GM18520 (cell line): ENCODE results near the gene HS1BP3.
A peak's percentile ranks its signal among the peaks of the same experiment; 100 is the strongest.

Experiments used
- ATAC-seq: cut with Tn5 transposase; IDR thresholded peaks from one replicate; pipeline ENCODE4 v1.9.1; 2021; ENCODE audit not compliant: unreplicated experiment

Gene HS1BP3

GRCh38 chr2:20650877-20651730, at the start of gene HS1BP3:
Gene HS1BP3 (minus strand): TSS chr2:20651098. CDS start chr2:20651063, 35 bp downstream.
- ATAC-seq, result peak; percentile 95

DNA sequence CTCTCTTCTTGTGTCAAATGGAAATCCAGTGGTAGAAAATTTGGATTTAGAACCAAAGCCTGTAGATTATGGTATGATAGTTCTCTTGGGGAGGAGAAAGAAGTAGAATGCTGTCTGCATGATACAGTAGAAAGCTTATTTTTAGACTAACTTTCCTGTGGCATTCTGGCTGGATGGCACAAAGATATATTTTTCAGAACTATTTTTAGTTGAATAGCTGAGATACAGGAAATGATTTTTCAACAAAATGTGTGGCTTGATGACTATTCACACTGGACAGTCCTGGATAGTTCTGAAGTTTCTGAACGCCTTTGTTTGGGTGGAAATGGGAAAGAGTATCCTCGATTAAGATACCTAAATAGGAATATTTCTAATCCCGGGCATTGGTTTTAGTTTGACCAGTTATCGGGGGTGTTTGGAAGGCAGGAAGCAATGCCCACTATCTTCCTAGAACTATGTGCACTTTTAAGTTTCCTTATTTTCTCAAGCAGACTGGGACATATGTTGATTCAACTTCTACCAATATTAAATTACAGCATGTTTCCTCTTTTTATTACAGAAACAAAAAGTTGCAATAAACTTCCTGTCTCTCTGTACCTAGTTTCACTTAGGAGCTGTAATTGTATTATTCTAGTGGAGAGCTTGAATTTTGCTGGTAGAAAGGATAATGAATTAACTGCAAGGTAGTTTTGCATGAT, 48.2 kb upstream of the HS1BP3 start:
- no peak for ATAC-seq

- no peak for ATAC-seq
Observed at GRCh38 chr2:20697322-20697934, 46.5 kb upstream of the HS1BP3 start.

DNA sequence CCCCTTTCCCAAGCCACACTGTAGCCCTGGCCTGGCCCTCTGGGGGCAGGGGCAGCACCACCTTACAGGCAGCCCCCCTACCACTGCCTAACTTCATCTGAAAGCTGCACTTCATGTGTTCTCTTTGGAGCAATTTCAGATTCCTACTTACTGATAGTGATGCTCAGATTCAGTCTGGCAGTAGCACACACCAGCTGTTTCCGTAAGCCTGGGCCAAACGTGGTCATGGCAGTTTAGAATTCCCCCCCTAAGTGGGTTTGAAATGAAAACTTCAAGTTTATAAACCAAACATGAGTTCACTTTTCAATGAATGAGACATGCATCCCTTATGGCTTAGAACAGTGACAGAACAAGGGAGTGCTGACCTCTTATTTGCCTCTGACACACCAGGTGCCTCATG, 45.5 kb upstream of the HS1BP3 start:
- no peak for ATAC-seq

DNA sequence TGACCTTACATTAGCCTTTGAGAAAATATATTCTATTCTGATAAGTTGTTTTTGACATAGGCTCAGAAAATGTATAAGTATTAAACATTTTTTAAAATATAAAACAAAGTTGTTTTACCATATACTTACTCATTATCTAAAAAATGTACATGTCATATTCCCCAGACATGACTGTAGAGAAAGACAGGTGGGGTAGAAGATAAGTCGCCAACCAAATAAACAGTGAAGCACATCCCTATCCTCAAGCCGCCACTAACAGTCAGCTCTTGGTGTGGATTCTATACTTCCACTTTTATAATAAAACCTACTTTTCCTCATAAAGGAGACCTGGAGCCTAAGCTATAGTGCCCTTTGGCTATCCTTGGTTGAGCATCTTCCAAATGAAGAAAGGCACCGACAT, 42.4 kb upstream of the HS1BP3 start:
- ATAC-seq, result no peak

DNA sequence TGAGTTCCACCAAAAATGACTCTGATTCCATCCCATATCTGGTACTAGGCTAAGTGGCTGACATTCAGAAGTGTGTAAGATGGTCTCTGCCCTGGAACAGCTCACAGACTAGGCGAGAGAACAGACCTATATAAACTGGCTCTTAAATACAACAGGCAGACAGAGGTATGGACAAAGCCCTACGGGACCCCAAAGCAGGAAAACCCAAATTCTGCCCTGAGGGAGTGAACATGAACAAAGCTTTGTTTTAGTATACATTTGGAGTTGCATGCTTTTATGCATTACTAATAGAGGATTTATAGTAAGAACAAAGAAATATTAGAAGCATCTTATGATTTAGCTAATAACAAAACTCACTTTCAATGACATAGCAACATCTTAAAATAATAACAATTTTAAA, 41.2 kb upstream of the HS1BP3 start:
- no peak for ATAC-seq

- ATAC-seq, result no peak
Observed at GRCh38 chr2:20691076-20691734, 40.3 kb upstream of the HS1BP3 start.

DNA sequence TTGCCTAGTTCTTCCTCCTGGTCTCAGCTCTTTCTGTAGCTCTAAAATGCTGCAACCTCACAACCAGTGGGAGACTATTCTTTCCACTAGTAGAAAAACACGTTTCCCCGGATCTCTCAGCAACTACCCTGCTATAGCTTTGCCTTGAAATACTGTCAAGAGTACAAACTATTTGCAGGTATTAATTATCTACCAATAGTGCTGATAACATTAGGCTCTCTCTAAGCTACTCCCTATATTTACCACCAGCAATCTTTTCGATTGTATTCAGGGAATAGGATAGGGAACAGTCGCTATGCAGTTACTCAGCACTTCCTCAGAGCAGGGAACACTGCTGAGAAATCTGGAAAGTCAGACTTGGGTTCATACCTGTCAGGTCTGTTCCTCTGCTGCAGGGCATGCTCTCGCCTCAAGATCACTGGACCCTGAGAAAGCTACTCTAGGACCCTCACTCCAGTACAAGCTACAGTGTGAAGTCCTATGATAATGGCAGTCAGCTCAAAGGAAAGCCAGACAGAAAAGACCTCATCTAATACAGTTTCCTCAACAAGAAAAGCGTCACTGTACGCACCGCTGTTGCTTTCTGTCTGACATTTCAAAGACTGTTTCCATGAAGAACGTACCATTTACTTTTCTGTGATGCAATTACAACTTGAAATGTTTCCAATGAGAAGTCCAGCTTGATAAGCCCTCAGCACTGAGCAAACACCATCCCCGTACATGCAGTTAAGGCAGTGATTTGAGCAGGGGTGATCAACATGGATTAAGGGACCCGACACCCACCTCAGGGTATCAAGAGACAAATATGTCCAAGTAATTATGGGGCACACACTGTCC, 38.7 kb upstream of the HS1BP3 start:
- ATAC-seq, result no peak

- no peak for ATAC-seq
Observed at GRCh38 chr2:20687260-20687832, 36.4 kb upstream of the HS1BP3 start.

DNA sequence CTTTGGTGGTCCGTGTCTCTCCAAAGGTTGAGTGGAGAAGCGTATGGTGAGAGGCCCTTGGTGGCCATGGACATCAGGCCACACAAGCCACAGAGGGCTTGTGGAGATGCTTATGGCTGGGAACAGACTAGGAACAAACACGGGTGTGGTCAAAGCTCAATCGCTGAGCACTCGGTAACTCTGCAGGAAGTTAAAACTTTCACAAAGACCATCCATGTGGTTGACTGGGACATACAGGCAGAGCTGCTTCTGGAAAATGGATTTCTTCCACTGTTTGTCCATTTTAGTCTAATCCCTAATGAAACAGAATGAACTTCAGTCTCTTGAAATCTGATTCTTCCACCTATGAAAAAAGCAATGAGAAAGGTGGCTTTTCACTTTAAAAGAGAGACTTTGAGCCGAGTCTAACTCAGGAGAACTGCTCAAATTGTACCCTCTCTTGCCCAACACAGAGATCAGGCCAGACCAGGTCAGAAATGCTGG, 33.7 kb upstream of the HS1BP3 start:
- ATAC-seq, result no peak

GRCh38 chr2:20682167-20682920, 31.4 kb upstream of the HS1BP3 start:
- no peak for ATAC-seq

GRCh38 chr2:20680744-20681375, 30.0 kb upstream of the HS1BP3 start:
- no peak for ATAC-seq

GRCh38 chr2:20678780-20679179, 27.9 kb upstream of the HS1BP3 start:
- no peak for ATAC-seq

DNA sequence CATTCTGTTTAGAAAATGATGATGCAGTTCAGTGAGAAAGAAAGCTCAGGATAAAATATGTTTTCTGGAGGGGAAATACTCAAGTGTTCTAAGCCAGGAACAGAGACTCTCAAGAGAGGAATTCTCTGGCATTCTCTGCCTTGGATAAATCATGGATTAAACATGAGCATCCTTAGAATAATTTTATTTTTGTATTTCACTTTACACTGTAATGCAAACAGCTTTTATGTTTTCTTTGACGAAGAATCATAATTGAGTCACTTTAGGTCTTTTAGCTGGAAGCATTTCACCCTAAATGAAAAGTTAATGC, 27.1 kb upstream of the HS1BP3 start:
- no peak for ATAC-seq

- peak; percentile 13 for ATAC-seq
Observed at GRCh38 chr2:20677301-20678085, 26.6 kb upstream of the HS1BP3 start.

- ATAC-seq, result peak; percentile 73
Observed at GRCh38 chr2:20676353-20677215, 25.7 kb upstream of the HS1BP3 start.

DNA sequence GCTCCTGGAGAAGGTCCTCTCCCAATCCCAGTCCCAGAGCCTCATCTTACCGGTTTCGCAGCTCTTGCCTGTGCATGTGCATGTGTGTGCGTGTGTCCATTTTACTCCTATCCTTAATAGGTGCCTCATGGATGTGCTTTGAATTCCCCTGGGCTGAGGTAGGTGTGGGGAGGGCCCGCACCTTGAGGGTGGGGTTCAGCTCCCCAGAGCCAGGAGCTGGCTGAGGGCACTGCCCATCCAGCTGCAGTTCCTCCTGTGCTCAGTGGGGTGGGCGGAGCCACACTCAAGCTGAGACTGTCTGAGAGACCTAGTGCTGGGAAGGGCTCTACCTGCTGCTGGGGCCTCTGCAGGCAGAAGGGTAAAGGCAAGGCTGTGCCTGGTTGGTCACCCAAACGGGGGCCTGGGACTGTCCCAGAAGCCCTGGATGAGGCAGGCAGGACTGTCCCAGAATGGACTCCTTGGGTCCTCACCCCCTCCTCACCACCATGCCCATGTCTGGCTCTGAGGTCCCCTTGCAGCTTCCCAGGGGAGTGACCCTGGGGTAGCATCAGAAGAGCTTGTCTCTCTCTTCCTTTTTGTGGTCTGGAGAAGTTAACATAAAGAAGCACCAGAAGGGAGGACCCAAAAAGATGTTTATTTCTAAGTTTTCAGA, 24.9 kb upstream of the HS1BP3 start:
- peak; percentile 51 for ATAC-seq
